Activated CD8-positive, alpha-beta T cell treated with anti-CD3 and anti-CD28 coated beads for 36 hours (primary cell): Measurements from ENCODE around the gene EEF2. TPM values are rescaled to one million over a fixed set of nuclear protein-coding genes. Genes with fewer than 3 reads are reported as not detected.

Source experiments
- ATAC-seq: fragments of 200-7000 bp; cut with Tn5 transposase; one replicate; pipeline ENCODE4 v1.10.0; 2021; ENCODE audit warnings: mild to moderate bottlenecking, moderate library complexity
- CTCF ChIA-PET: fragments of 350-600 bp; sonication (Branson Sonifier 250); formaldehyde crosslinking; loops from one replicate; lab custom pipeline; 2021; ENCODE audit warnings: antibody characterized with exemption; lab: Charles Lee
- POLR2A ChIA-PET: fragments of 350-600 bp; sonication (Branson Sonifier 250); formaldehyde crosslinking; loops from one replicate; lab custom pipeline; 2021; ENCODE audit warnings: antibody characterized with exemption; lab: Charles Lee
- DNase-seq: peaks from one replicate; pipeline ENCODE4 v3.0.0-alpha.2; 2020
- H3K27ac Mint-ChIP-seq: one replicate; pipeline ENCODE4 v1.8.0; 2021; ENCODE audit warnings: mild to moderate bottlenecking, mixed read lengths
- H3K27me3 Mint-ChIP-seq: one replicate; pipeline ENCODE4 v1.8.0; 2021; ENCODE audit warnings: mixed read lengths
- H3K36me3 Mint-ChIP-seq: one replicate; pipeline ENCODE4 v1.8.0; 2021; ENCODE audit warnings: low read depth, mixed read lengths
- H3K4me1 Mint-ChIP-seq: one replicate; pipeline ENCODE4 v1.8.0; 2021; ENCODE audit warnings: low read depth, mixed read lengths
- H3K4me3 Mint-ChIP-seq: one replicate; pipeline ENCODE4 v1.8.0; 2021; ENCODE audit warnings: mild to moderate bottlenecking, moderate library complexity, mixed read lengths
- H3K9me3 Mint-ChIP-seq: one replicate; pipeline ENCODE4 v1.8.0; 2021; ENCODE audit warnings: mixed read lengths
- CTCF ChIP-seq: fragments of 200-600 bp; IDR thresholded peaks from one replicate; pipeline ENCODE4 v1.8.0; 2022; ENCODE audit warnings: antibody characterized with exemption, mild to moderate bottlenecking
- intact Hi-C: fragments of 100-400 bp; cut with micrococcal nuclease; formaldehyde crosslinking; loops from one replicate; pipeline ENCODE4 v1.10.0; 2022
- microRNA-seq: library from miRNA; unstranded; fragments of <30 nt; microRNA quantifications from one replicate; pipeline ENCODE4 v1.2.0, GENCODE V29; 2022; ENCODE audit warnings: borderline microRNAs expressed, borderline replicate concordance
- total RNA-seq, 2 experiments: library from RNA; stranded (reverse); gene quantifications; one replicate each; pipeline ENCODE4 v1.2.3, GENCODE V29; 2021

The EEF2 gene
- total RNA-seq, 2 experiments from 2014 or later: 3,533 to 3,625 TPM

DNA sequence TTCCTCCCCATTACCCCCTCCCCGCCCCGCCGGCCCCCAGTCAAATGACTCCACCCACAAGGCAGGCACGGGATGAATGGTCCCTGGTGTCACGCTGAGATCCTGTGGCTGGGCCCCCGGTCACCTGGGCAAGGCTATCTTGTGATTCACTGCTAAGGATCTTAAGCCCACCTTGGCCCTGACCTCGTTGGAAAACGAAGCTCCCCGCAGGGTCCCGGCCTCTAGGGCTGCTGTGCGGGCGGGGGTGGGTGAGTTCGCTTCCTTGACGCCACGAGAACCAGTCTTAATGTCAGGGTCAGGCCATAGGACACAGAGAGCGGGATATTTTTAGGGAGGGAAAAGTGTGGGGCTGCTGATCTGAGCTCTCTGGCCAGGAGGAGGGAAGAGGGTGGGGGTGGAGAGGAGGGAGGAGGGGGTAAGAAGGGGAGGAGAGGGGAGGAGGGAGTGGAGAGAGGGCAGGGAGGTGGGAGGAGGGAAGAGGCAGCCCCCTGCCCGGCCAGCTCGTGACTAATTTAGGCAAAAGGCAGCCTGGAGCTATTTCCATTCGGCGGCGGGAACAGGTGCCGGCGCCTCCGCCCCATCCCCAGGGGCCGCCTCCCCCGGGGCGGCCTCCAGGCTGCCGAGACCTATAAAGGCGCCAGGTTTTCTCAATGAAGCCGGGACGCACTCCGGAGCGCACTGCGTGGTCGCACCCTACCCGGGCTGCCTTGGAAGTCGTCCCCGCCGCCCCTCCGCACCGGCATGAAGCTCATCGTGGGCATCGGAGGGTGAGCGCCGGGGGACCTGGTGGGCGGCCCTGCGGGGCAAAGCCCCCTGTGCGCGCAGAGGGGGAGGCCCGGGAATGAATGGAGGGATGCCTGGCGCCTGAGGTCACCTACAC, 52.1 kb downstream of the EEF2 start, which contains the start of gene NMRK2:
Gene NMRK2, plus strand, starts transcription at position 139 of the 880 bp plus-strand sequence. Its CDS starts 603 bp downstream, at position 742.
- H3K4me3 Mint-ChIP-seq: no peak within 1 kb of the TSS
- intact Hi-C loops: no loop called here

DNA sequence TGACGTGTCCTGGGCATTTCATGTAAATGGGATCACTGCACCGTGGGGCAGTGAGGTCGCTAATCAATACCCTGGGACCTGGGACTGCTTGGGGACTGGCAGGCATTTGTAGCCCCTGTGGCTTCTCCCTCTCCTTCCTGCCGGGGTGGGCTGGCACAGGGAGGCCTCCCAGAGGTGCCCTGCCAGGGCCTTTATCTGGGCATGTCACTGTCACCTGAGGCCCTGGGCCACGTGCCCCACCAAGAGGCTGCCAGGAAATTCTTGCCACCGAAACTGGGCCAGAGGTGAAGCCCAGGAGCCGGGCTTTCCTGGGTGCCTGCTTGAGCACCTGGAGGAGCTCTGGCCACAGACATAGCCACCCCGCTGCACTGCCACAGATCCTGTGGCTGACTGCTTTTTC, 54.2 kb downstream of the EEF2 start:
- Mint-ChIP-seq H3K27ac (no peak overlapping the region), H3K4me1 (no peaks in the 10 kb centered on the region), H3K27me3 (peaks cover 12% of the 10 kb centered on the region), H3K36me3 (no peaks in the 10 kb centered on the region), H3K9me3 (no peaks in the 10 kb centered on the region), H3K4me3 (no peak overlapping the region)
- DNase-seq (no peak), ATAC-seq (no peak)
- TF ChIP-seq CTCF: no peak
- intact Hi-C loops: no loop called here
- ChIA-PET POLR2A (no interaction called here), CTCF (no interaction called here)

More for the DNA sequence above, 52.1 kb downstream of the EEF2 start, which contains the start of gene NMRK2:
- Mint-ChIP-seq H3K36me3 (no peaks in the 10 kb centered on the region), H3K27ac (no peak within 1 kb of the TSS), H3K27me3 (peaks cover 12% of the 10 kb centered on the region), H3K9me3 (no peaks in the 10 kb centered on the region), H3K4me1 (no peaks in the 10 kb centered on the region)
- ATAC-seq (peak; percentile 34), DNase-seq (peak; percentile 20)
- CTCF ChIA-PET: interaction anchor here (2.2 kb wide), 1 partner anchor 207 kb away, joined by 6 read pairs; no protein-coding TSS in a partner anchor
- POLR2A ChIA-PET: no interaction called here
- TF ChIP-seq CTCF: no peak

Small RNA genes lying within 50 kb of the gene (microRNA-seq; reads per million reads assigned to microRNA genes)
- not detected for gene MIR637

Other genes starting within 250 kb of the EEF2 start
- 10 to 100 TPM; 28.0 to 29.1 TPM for gene APBA3, start 223.8 kb downstream of the EEF2 start, total RNA-seq
- gene MRPL54, start 222.8 kb downstream of the EEF2 start, total RNA-seq: 10 to 100 TPM; 47.4 to 50.9 TPM
- gene RAX2, start 213.2 kb downstream of the EEF2 start, total RNA-seq: not detected
- 10 to 100 TPM; 37.6 to 39.6 TPM for gene MATK, start 199.1 kb downstream of the EEF2 start, total RNA-seq
- gene ZFR2, start 116.4 kb downstream of the EEF2 start, total RNA-seq: under 1 TPM in 1 of 2 experiments, not detected in 1; 0.23 TPM
- not detected for gene ATCAY, start 104.8 kb downstream of the EEF2 start, total RNA-seq
- not detected for gene NMRK2, start 52.4 kb downstream of the EEF2 start, total RNA-seq
- 10 to 100 TPM; 27.2 to 27.5 TPM for gene DAPK3, start 14.4 kb downstream of the EEF2 start, total RNA-seq
- gene PIAS4, start 22.3 kb upstream of the EEF2 start, total RNA-seq: 10 to 100 TPM; 22.2 TPM
- 10 to 100 TPM; 46.6 TPM for gene ZBTB7A, start 81.4 kb upstream of the EEF2 start, total RNA-seq
- gene MAP2K2, start 138.7 kb upstream of the EEF2 start, total RNA-seq: 100 to 1,000 TPM; 141 to 145 TPM
- not detected for gene CREB3L3, start 168.2 kb upstream of the EEF2 start, total RNA-seq
- gene SIRT6, start 197.1 kb upstream of the EEF2 start, total RNA-seq: 10 to 100 TPM; 26.9 to 28.3 TPM
- 1 to 10 TPM; 1.6 to 1.8 TPM for gene ANKRD24, start 197.2 kb upstream of the EEF2 start, total RNA-seq
- 1 to 10 TPM; 7.2 to 7.3 TPM for gene EBI3, start 244.1 kb upstream of the EEF2 start, total RNA-seq